Measurements from ENCODE around the gene EOLA1. TPM values are rescaled to one million over a fixed set of nuclear protein-coding genes. Genes with fewer than 3 reads are reported as not detected.

EOLA1 gene
- total RNA-seq, 1 experiment from 2014 or later = 7.9 TPM

DNA sequence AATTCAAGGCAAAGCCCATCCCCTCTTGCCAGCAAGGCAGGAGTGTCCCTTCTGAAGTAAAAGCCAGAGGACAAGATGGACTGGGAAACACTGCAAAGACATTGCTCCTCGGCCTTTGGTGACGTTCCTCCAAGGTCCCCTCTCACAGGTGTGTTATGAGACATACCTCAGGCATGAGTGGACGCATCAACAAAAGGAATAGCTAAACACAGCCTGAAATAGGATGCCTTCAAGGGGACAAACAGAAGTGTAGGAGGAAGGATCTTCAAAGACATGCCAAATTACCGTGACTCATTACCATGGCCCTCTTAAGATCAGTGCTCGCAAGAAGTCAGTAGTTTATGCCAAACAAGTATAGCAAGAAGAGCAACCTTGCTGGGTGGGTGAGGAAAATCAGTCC, 29.7 kb upstream of the EOLA1 start:
- Histone ChIP-seq H3T11ph (ENCODE audit: low read length) (no peak overlapping the region), H2BK20ac (ENCODE audit: low read depth, low read length, poor library complexity, severe bottlenecking) (no peak overlapping the region), H2AK5ac (ENCODE audit: insufficient read length, low read length) (no peak overlapping the region), H3K9ac (ENCODE audit: extremely low read depth, insufficient read length, low read length) (no peak overlapping the region), H3K18ac (ENCODE audit: insufficient read length, low read depth, low read length) (no peak overlapping the region), H3K4ac (ENCODE audit: low read depth, low read length) (no peak overlapping the region), H3K23me2 (ENCODE audit: insufficient read length, low read depth, low read length, poor library complexity, severe bottlenecking) (no peaks in the 10 kb centered on the region), H4K20me1 (ENCODE audit: control insufficient read depth, insufficient read depth, insufficient read length) (no peaks in the 10 kb centered on the region), H4K5ac (ENCODE audit: insufficient read length, low read depth, low read length) (no peak overlapping the region), H3K56ac (ENCODE audit: insufficient read length, low read depth, low read length) (no peak overlapping the region), H2BK5ac (ENCODE audit: insufficient read length, low read length) (no peak overlapping the region), H3K27me3 (ENCODE audit: insufficient read depth, low read length) (no peaks in the 10 kb centered on the region), H2BK120ac (ENCODE audit: low read depth, low read length, poor library complexity, severe bottlenecking) (no peak overlapping the region), H3K4me1 (ENCODE audit: insufficient read depth, low read length) (no peaks in the 10 kb centered on the region), H3K79me2 (ENCODE audit: insufficient read depth, low read length) (no peaks in the 10 kb centered on the region), H3K4me2 (ENCODE audit: insufficient read depth, insufficient read length, low read length) (no peak overlapping the region), H2AFZ (ENCODE audit: low read length) (no peak overlapping the region), H3K9me3 (ENCODE audit: control insufficient read depth, low read depth, low read length) (peaks cover 46% of the 10 kb centered on the region), H2BK15ac (ENCODE audit: low read depth, low read length) (no peak overlapping the region), H3K23ac (ENCODE audit: insufficient read length, low read depth, low read length) (no peak overlapping the region), H3K27ac (ENCODE audit: insufficient read length, low read depth, low read length) (no peak overlapping the region), H2BK12ac (ENCODE audit: insufficient read length, low read depth, low read length) (no peak overlapping the region), H4K91ac (ENCODE audit: insufficient read length, low read depth, low read length) (no peak overlapping the region), H3K14ac (ENCODE audit: insufficient read depth, low read length) (no peak overlapping the region), H3K79me1 (ENCODE audit: insufficient read depth, low read depth, low read length, poor library complexity, severe bottlenecking) (no peaks in the 10 kb centered on the region), H4K8ac (replicated peaks; ENCODE audit: insufficient read length, low read depth, low read length) (no peak overlapping the region)
- Mint-ChIP-seq H3K36me3 (ENCODE audit: insufficient read depth in 1 of 3, low read depth in 3 of 3) (peaks cover 0 to 1% (median 1%) of the 10 kb centered on the region in 3 experiments; a peak in 3 of 7 replicates), H3K4me3 (no peak overlapping the region), H3K27me3 (ENCODE audit: low read depth) (peaks cover 6% of the 10 kb centered on the region), H3K4me1 (peaks cover 15 to 16% of the 10 kb centered on the region in 2 experiments), H3K27ac (no peak overlapping the region), H3K9me3 (peaks cover 63 to 71% of the 10 kb centered on the region in 2 experiments)
- TF ChIP-seq CTCF (conservative IDR thresholded peaks at IDR 0.05) = no peak
- no CpG with 5 or more reads among the region's 5 CpGs for WGBS (ENCODE audit: extremely low coverage, insufficient read length, low lambda C conversion rate)
- no peak for DNase-seq

Data from H9 (cell line).